Adipocyte (in vitro differentiated cells): ENCODE results near the gene KPNA6.
"Not testable (repeated sequence)": the region's sequence is repeated elsewhere in the genome, so short reads cannot be mapped to it uniquely, and the experiment has no call there.

Experiments used
- DNase-seq: peaks from one replicate; pipeline ENCODE4 v3.0.0-alpha.2; 2015; ENCODE audit warnings: low read depth
- H3K27me3 ChIP-seq: replicated peaks from 2 replicates; pipeline ENCODE4 v1.7.0; 2013; ENCODE audit warnings: mild to moderate bottlenecking, low read length, moderate library complexity; ENCODE audit not compliant: control insufficient read depth, insufficient read depth
- H3K36me3 ChIP-seq: 2 replicates; pipeline ENCODE4 v1.7.0; 2013; ENCODE audit warnings: low read length, mild to moderate bottlenecking, moderate library complexity; ENCODE audit not compliant: control insufficient read depth, insufficient read depth, severe bottlenecking
- H3K4me1 ChIP-seq: 2 replicates; pipeline ENCODE4 v1.7.0; 2013; ENCODE audit warnings: mild to moderate bottlenecking, low read length, moderate library complexity; ENCODE audit not compliant: control insufficient read depth, insufficient read depth
- H3K4me3 ChIP-seq: 2 replicates; pipeline ENCODE4 v1.7.0; 2013; ENCODE audit warnings: mild to moderate bottlenecking, low read length, moderate library complexity
- H3K9ac ChIP-seq: 2 replicates; pipeline ENCODE4 v1.7.0; 2013; ENCODE audit warnings: mild to moderate bottlenecking, low read length, moderate library complexity
- H3K9me3 ChIP-seq: 2 replicates; pipeline ENCODE4 v1.7.0; 2013; ENCODE audit warnings: mild to moderate bottlenecking, low read length, moderate library complexity; ENCODE audit not compliant: control insufficient read depth

The KPNA6 gene

DNA sequence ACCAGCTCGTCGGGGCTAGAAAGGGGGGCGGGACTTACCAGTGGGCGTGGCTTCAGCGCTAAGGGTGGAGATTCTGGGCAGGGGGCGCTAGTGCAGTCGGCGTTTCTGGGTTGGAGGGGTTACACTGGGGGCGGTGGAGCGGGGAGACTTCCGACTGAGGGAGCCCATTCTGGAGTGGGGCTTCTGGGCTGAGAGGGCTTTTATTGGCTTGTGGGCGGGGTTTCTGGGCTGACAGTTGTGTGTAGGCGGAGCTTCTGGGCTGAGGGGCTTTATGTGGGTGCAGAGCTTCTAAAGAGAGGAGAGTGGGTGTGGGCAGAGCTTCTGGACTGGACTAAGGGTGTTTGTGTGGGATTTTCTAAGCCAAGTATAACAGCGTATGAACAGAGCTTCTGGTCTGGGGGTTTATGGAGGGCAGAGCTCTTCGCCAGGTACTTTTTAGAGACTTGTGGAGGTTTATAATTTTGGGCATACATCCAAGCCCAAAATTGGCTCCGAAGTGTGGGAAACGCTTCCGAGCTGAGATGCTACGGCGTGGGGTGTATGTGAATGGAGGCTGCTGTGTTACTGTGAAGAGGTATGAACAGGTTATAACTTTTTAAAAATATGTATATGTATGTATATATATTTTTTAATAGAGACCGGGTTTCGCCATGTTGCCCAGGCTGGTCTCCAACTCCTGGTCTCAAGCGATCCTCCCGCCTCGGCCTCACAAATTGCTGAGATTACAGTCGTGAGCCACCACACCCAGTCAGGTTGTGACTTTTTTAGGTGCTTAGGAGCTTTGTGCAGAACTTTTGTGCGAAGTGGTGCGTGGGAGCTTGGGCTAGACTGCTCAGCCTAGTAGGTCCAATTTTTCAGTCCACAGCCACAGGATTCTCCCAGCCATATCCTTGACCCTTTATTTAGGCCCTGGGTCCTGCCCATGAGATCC lies 34.3 kb upstream of the KPNA6 start:
- H3K9ac ChIP-seq = peak overlapping the region; percentile 92
- no peaks in the 10 kb centered on the region for H3K27me3 ChIP-seq
- peaks cover 20% of the 10 kb centered on the region for H3K36me3 ChIP-seq
- DNase-seq = no peak
- peaks cover 28% of the 10 kb centered on the region for H3K4me1 ChIP-seq
- H3K9me3 ChIP-seq = no peaks in the 10 kb centered on the region
- peak overlapping the region; percentile 85 for H3K4me3 ChIP-seq

GRCh38 chr1:32074841-32075240 lies 33.0 kb upstream of the KPNA6 start:
- Histone ChIP-seq H3K4me3 (no peak overlapping the region), H3K36me3 (peaks cover 23% of the 10 kb centered on the region)

GRCh38 chr1:32077451-32077850 lies 30.4 kb upstream of the KPNA6 start:
- peaks cover 28% of the 10 kb centered on the region for H3K36me3 ChIP-seq
- no peaks in the 10 kb centered on the region for H3K27me3 ChIP-seq
- DNase-seq = no peak
- no peaks in the 10 kb centered on the region for H3K9me3 ChIP-seq
- H3K4me3 ChIP-seq = no peak overlapping the region
- H3K4me1 ChIP-seq = peaks cover 9% of the 10 kb centered on the region
- H3K9ac ChIP-seq = no peak overlapping the region

More at GRCh38 chr1:32074841-32075240, 33.0 kb upstream of the KPNA6 start:
- Histone ChIP-seq H3K9ac (no peak overlapping the region), H3K4me1 (peaks cover 19% of the 10 kb centered on the region), H3K27me3 (no peaks in the 10 kb centered on the region), H3K9me3 (no peaks in the 10 kb centered on the region)
- DNase-seq = no peak

- no peak overlapping the region for H3K9ac ChIP-seq
- no peaks in the 10 kb centered on the region for H3K4me1 ChIP-seq
- DNase-seq = no peak
- H3K9me3 ChIP-seq = no peaks in the 10 kb centered on the region
- peaks cover 41% of the 10 kb centered on the region for H3K36me3 ChIP-seq
- H3K27me3 ChIP-seq = no peaks in the 10 kb centered on the region
- no peak overlapping the region for H3K4me3 ChIP-seq
Observed at GRCh38 chr1:32082022-32082421, 25.8 kb upstream of the KPNA6 start.

- H3K4me1 ChIP-seq, H3K4me3 ChIP-seq, H3K9me3 ChIP-seq, H3K27me3 ChIP-seq, H3K9ac ChIP-seq, DNase-seq: not testable (repeated sequence)
- peaks cover 34% of the 10 kb centered on the region for H3K36me3 ChIP-seq
Observed at GRCh38 chr1:32086381-32086780, 21.5 kb upstream of the KPNA6 start.

GRCh38 chr1:32091176-32091575 lies 16.7 kb upstream of the KPNA6 start:
- no peak overlapping the region for H3K9ac ChIP-seq
- no peaks in the 10 kb centered on the region for H3K4me1 ChIP-seq
- DNase-seq = no peak
- H3K4me3 ChIP-seq = no peak overlapping the region
- H3K9me3 ChIP-seq = no peaks in the 10 kb centered on the region
- no peaks in the 10 kb centered on the region for H3K27me3 ChIP-seq
- H3K36me3 ChIP-seq = peaks cover 42% of the 10 kb centered on the region

DNA sequence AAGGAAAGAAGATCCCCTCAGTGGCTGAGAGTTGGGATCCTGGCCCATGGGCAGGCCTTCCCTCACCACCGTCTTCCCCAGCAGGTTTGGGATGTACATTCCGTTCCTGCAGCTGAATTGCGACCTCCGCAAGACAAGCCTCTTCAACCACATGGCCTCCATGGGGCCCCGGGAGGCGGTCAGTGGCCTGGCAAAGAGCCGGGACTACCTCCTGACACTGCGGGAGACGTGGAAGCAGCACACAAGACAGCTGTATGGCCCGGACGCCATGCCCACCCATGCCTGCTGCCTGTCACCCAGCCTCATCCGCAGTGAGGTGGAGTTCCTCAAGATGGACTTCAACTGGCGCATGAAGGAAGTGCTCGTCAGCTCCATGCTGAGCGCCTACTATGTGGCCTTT lies 16.3 kb upstream of the KPNA6 start:
- no peak overlapping the region for H3K9ac ChIP-seq
- H3K27me3 ChIP-seq = no peaks in the 10 kb centered on the region
- peaks cover 42% of the 10 kb centered on the region for H3K36me3 ChIP-seq
- H3K4me3 ChIP-seq = no peak overlapping the region
- no peaks in the 10 kb centered on the region for H3K4me1 ChIP-seq
- no peak for DNase-seq
- no peaks in the 10 kb centered on the region for H3K9me3 ChIP-seq

DNA sequence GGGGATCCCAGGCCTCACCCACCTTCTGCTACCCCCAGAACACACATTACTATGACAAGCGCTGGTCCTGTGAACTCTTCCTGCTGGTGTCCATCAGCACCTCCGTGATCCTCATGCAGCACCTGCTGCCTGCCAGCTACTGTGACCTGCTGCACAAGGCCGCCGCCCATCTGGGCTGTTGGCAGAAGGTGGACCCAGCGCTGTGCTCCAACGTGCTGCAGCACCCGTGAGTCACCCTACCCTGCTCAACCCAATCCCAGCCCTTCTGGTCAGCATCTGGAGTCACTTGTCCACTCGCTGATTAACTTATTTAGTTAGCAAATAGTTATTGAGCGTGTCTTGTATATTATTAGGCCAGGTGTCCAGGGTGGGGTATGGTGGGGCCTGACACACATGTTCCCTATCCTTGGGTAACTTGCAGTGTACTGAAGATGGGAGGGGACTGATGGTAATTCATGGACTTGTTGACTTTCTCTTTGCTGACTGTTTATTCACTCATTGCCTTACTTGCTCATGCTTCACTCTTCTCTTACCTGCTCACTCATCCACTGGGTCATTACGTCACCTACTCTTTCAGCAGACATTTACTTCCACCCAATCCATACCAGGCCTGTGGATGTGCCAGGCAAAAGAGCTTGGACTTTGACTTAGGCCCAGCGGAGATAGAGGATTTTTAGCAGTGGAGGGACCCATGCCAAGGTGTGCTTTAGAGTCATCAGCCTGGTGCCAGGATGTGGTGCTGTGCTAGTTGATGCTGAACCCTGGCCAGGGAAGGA lies 12.9 kb upstream of the KPNA6 start:
- Histone ChIP-seq H3K9me3 (no peaks in the 10 kb centered on the region), H3K4me1 (no peaks in the 10 kb centered on the region), H3K36me3 (peaks cover 46% of the 10 kb centered on the region), H3K4me3 (no peak overlapping the region), H3K9ac (no peak overlapping the region), H3K27me3 (no peaks in the 10 kb centered on the region)
- DNase-seq = no peak

GRCh38 chr1:32099426-32099825 lies 8.4 kb upstream of the KPNA6 start:
- Histone ChIP-seq H3K4me1 (peaks cover 11% of the 10 kb centered on the region), H3K9me3 (no peaks in the 10 kb centered on the region), H3K9ac (no peak overlapping the region), H3K36me3 (peaks cover 27% of the 10 kb centered on the region), H3K27me3 (no peaks in the 10 kb centered on the region), H3K4me3 (no peak overlapping the region)
- no peak for DNase-seq

GRCh38 chr1:32100359-32100758 lies 7.5 kb upstream of the KPNA6 start:
- DNase-seq = no peak
- Histone ChIP-seq H3K4me1 (peaks cover 11% of the 10 kb centered on the region), H3K9me3 (no peaks in the 10 kb centered on the region), H3K36me3 (peaks cover 18% of the 10 kb centered on the region), H3K27me3 (no peaks in the 10 kb centered on the region), H3K4me3 (no peak overlapping the region), H3K9ac (no peak overlapping the region)
